Activated B cell treated with CpG ODN at 0.5 μM for 24 hours (primary cell): Measurements from ENCODE around the gene SULT1B1. TPM values are rescaled to one million over a fixed set of nuclear protein-coding genes. Genes with fewer than 3 reads are reported as not detected.

Experiments used
- ATAC-seq: fragments of 200-7000 bp; cut with Tn5 transposase; one replicate; pipeline ENCODE4 v1.10.0; 2021; ENCODE audit warnings: low read depth, mild to moderate bottlenecking, moderate library complexity
- CTCF ChIA-PET: fragments of 350-600 bp; sonication (Branson Sonifier 250); formaldehyde crosslinking; loops from one replicate; lab custom pipeline; 2021; ENCODE audit warnings: antibody characterized with exemption; lab: Charles Lee
- POLR2A ChIA-PET: fragments of 350-600 bp; sonication (Branson Sonifier 250); formaldehyde crosslinking; loops from one replicate; lab custom pipeline; 2021; ENCODE audit warnings: antibody characterized with exemption; lab: Charles Lee
- DNase-seq: peaks from one replicate; pipeline ENCODE4 v3.0.0; 2022
- H3K27ac Mint-ChIP-seq: one replicate; pipeline ENCODE4 v1.8.0; 2020; ENCODE audit warnings: mixed read lengths
- H3K27me3 Mint-ChIP-seq: one replicate; pipeline ENCODE4 v1.8.0; 2021; ENCODE audit warnings: mixed read lengths
- H3K36me3 Mint-ChIP-seq: one replicate; pipeline ENCODE4 v1.8.0; 2021; ENCODE audit warnings: low read depth, mixed read lengths
- H3K4me1 Mint-ChIP-seq: one replicate; pipeline ENCODE4 v1.8.0; 2021; ENCODE audit warnings: mixed read lengths
- H3K4me3 Mint-ChIP-seq: one replicate; pipeline ENCODE4 v1.8.0; 2020; ENCODE audit warnings: mild to moderate bottlenecking, mixed read lengths
- H3K9me3 Mint-ChIP-seq: one replicate; pipeline ENCODE4 v1.8.0; 2020; ENCODE audit warnings: mixed read lengths
- intact Hi-C: fragments of 100-400 bp; cut with micrococcal nuclease; formaldehyde crosslinking; loops from one replicate; pipeline ENCODE4 v1.15.1; 2024
- total RNA-seq: library from RNA; stranded (reverse); gene quantifications from 2 replicates; pipeline ENCODE4 v1.2.3, GENCODE V29; 2022
- TF ChIP-seq, protein P1 (sequence below): fragments of 200-600 bp; IDR thresholded peaks from one replicate; pipeline ENCODE4 v1.8.0; 2022; ENCODE audit warnings: antibody characterized with exemption, mild to moderate bottlenecking

Gene SULT1B1
- total RNA-seq, 1 donor from 2014 or later, result 0.04 TPM

GRCh38 chr4:69731241-69731640, 29.2 kb downstream of the SULT1B1 start:
- ChIA-PET POLR2A (no interaction called here), CTCF (no interaction called here)
- ATAC-seq, result no peak
- H3K9me3 Mint-ChIP-seq, result no peaks in the 10 kb centered on the region
- DNase-seq, result no peak
- no peak overlapping the region for H3K27ac Mint-ChIP-seq
- no peaks in the 10 kb centered on the region for H3K36me3 Mint-ChIP-seq
- no peaks in the 10 kb centered on the region for H3K27me3 Mint-ChIP-seq
- intact Hi-C loops, result no loop called here
- no peak overlapping the region for H3K4me3 Mint-ChIP-seq
- TF ChIP-seq, protein P1, sequence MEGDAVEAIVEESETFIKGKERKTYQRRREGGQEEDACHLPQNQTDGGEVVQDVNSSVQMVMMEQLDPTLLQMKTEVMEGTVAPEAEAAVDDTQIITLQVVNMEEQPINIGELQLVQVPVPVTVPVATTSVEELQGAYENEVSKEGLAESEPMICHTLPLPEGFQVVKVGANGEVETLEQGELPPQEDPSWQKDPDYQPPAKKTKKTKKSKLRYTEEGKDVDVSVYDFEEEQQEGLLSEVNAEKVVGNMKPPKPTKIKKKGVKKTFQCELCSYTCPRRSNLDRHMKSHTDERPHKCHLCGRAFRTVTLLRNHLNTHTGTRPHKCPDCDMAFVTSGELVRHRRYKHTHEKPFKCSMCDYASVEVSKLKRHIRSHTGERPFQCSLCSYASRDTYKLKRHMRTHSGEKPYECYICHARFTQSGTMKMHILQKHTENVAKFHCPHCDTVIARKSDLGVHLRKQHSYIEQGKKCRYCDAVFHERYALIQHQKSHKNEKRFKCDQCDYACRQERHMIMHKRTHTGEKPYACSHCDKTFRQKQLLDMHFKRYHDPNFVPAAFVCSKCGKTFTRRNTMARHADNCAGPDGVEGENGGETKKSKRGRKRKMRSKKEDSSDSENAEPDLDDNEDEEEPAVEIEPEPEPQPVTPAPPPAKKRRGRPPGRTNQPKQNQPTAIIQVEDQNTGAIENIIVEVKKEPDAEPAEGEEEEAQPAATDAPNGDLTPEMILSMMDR, result no peak
- no peaks in the 10 kb centered on the region for H3K4me1 Mint-ChIP-seq

DNA sequence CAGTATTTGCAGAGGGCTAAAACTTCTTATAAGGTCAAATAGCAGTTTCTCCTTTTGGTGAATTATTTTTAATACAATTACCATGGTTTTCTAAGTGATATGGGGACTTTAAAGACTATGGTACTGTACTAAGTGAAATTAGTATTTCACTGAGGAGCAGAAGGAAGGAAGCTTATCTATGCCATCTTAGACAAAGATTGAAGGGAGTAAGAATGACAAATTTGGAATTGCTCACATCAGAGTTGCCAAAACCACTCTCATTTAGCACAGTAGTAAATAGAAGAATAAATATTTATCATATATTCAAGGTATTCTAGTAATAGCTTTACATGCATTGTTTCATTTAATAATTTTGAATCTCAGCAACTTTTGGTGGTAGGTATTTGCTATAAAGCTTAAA, 30.4 kb downstream of the SULT1B1 start:
- H3K4me3 Mint-ChIP-seq, result no peak overlapping the region
- intact Hi-C loops, result no loop called here
- no peak overlapping the region for H3K27ac Mint-ChIP-seq

GRCh38 chr4:69727926-69728325, 32.5 kb downstream of the SULT1B1 start:
- CTCF ChIA-PET, result no interaction called here
- H3K4me1 Mint-ChIP-seq, result no peaks in the 10 kb centered on the region
- H3K36me3 Mint-ChIP-seq, result no peaks in the 10 kb centered on the region
- H3K27me3 Mint-ChIP-seq, result no peaks in the 10 kb centered on the region
- DNase-seq, result no peak
- POLR2A ChIA-PET, result no interaction called here
- intact Hi-C loops, result no loop called here
- no peak overlapping the region for H3K27ac Mint-ChIP-seq
- no peak for ATAC-seq
- TF ChIP-seq, protein P1, result no peak
- H3K9me3 Mint-ChIP-seq, result no peaks in the 10 kb centered on the region
- H3K4me3 Mint-ChIP-seq, result no peak overlapping the region

More for the DNA sequence above, 30.4 kb downstream of the SULT1B1 start:
- H3K36me3 Mint-ChIP-seq, result no peaks in the 10 kb centered on the region
- no peaks in the 10 kb centered on the region for H3K9me3 Mint-ChIP-seq
- H3K27me3 Mint-ChIP-seq, result no peaks in the 10 kb centered on the region
- no peaks in the 10 kb centered on the region for H3K4me1 Mint-ChIP-seq
- CTCF ChIA-PET, result no interaction called here
- POLR2A ChIA-PET, result no interaction called here
- ATAC-seq, result no peak
- DNase-seq, result no peak
- TF ChIP-seq, protein P1, result no peak

DNA sequence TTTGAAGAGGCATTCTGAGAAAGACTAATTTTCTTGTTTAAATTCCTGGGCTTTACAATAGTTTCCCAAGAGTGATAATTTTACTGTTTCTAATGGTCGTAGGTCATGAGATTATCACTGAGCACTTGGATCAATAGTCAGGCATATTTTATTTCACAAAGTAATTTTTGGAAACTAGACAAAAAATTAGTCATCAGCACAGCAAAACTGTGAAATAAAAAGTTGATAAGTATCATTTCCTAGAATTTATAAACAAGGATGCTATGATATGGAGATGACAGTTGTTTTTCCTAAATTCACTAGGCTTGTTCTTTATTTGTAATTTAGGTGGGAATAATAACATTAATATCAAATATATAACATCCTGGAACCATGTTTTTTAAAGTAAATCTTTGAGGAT, 33.0 kb downstream of the SULT1B1 start:
- Mint-ChIP-seq H3K4me1 (no peaks in the 10 kb centered on the region), H3K9me3 (no peaks in the 10 kb centered on the region), H3K36me3 (no peaks in the 10 kb centered on the region), H3K4me3 (no peak overlapping the region), H3K27me3 (no peaks in the 10 kb centered on the region), H3K27ac (no peak overlapping the region)
- DNase-seq, result no peak
- POLR2A ChIA-PET, result no interaction called here
- intact Hi-C loops, result no loop called here
- TF ChIP-seq, protein P1, result no peak
- CTCF ChIA-PET, result no interaction called here
- no peak for ATAC-seq

DNA sequence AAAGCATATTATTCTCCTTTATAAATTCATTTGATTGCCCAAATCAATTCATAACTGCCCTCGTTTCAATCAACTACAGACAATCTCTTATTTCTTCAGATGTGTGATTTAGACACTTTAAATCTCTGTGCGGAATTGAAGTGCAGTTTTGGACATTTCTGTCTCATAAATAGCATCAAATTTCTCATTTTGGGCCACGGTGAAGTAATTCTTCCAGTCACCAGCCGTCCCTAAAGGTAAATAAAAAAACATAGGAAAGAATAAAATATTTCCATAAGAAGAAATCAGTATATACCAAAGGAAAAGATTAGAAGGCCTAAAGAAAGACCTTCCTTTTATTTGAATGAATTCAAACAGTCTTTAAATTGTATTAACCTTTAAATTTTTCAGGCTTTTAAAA, 33.4 kb downstream of the SULT1B1 start:
- intact Hi-C loops, result no loop called here
- ChIA-PET POLR2A (no interaction called here), CTCF (no interaction called here)
- H3K4me3 Mint-ChIP-seq, result no peak overlapping the region
- H3K27me3 Mint-ChIP-seq, result no peaks in the 10 kb centered on the region
- no peaks in the 10 kb centered on the region for H3K36me3 Mint-ChIP-seq
- H3K27ac Mint-ChIP-seq, result no peak overlapping the region
- TF ChIP-seq, protein P1, result no peak
- H3K4me1 Mint-ChIP-seq, result no peaks in the 10 kb centered on the region
- DNase-seq, result no peak
- no peak for ATAC-seq
- H3K9me3 Mint-ChIP-seq, result no peaks in the 10 kb centered on the region
